GM18519 (cell line): ENCODE results near the gene RPS27A.
"Not testable (repeated sequence)": the region's sequence is repeated elsewhere in the genome, so short reads cannot be mapped to it uniquely, and the experiment has no call there.

Experiments used
- ATAC-seq: cut with Tn5 transposase; IDR thresholded peaks from one replicate; pipeline ENCODE4 v1.9.1; 2021; ENCODE audit warnings: mild to moderate bottlenecking, moderate library complexity; ENCODE audit not compliant: unreplicated experiment, low FRiP score

RPS27A gene

DNA sequence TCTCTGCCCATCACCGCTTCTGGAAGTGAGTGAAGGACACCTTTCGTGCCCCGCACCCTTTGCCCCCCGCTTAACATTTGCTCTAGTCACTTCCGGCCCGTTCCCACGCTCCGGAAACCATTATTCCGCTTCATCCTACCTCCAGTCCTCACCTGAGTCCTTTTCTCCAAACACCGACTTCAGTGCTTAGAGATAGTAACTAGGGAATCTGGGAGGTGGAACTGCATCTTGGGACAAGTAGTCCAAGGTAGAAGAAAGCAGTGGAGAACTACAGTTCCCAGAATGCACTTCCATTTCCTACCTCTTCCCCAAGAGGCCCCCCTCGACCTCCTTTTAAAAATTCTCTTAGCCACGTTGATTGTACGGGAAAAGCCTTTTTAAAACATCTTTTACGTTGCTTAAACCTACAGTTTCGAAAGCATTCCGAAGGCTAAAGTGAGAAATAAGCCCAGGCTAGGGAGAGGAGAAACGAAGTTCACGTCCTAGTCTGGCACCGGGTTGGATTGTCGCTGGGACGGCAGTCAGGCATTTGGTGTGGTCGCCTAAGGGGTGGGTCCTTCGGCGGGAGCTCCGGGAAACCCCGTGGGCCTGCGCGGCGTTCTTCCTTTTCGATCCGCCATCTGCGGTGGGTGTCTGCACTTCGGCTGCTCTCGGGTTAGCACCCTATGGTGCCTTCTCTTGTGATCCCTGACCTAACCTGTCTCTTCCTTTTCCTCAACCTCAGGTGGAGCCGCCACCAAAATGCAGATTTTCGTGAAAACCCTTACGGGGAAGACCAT, at the start of gene RPS27A, which contains the start of gene CLHC1:
Gene RPS27A, plus strand, starts transcription at position 605 of the 779 bp plus-strand sequence. Its CDS starts 137 bp downstream, at position 742.
Gene CLHC1, minus strand, starts transcription at position 210 of the 779 bp plus-strand sequence. CDS start 9,882 bp downstream, outside the sequence.
- peak; percentile 78 for ATAC-seq

GRCh38 chr2:55186837-55187236, 45.7 kb upstream of the RPS27A start:
- not testable (repeated sequence) for ATAC-seq

DNA sequence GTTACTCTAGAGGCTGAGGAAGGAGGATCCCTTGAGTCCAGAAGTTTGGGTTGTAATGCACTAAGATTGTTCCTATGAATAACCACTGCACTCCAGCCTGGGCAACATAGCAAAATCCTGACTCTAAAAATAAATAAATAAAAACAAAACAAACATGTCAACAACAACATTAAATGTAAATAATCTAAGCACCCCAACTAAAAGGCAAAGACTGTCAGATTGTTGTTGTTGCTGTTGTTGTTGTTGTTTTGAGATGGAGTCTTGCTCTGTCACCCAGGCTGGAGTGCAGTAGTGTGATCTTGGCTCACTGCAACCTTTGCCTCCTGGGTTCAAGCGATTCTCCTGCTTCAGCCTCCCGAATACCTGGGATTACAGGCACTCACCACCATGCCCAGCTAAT, 40.6 kb upstream of the RPS27A start:
- not testable (repeated sequence) for ATAC-seq

- ATAC-seq, result no peak
These were observed 36.0 kb upstream of the RPS27A start for GRCh38 chr2:55196526-55196925.

GRCh38 chr2:55200416-55200815, 32.1 kb upstream of the RPS27A start:
- no peak for ATAC-seq

GRCh38 chr2:55204536-55204935, 28.0 kb upstream of the RPS27A start:
- ATAC-seq, result no peak

- ATAC-seq, result no peak
These were observed 27.5 kb upstream of the RPS27A start for GRCh38 chr2:55204950-55205349.

- no peak for ATAC-seq
These were observed 18.7 kb upstream of the RPS27A start for GRCh38 chr2:55213822-55214221.

GRCh38 chr2:55223958-55224760, 8.3 kb upstream of the RPS27A start:
- no peak for ATAC-seq

GRCh38 chr2:55224761-55225261, 7.7 kb upstream of the RPS27A start:
- ATAC-seq, result no peak

GRCh38 chr2:55225481-55226020, 6.9 kb upstream of the RPS27A start:
- no peak for ATAC-seq

DNA sequence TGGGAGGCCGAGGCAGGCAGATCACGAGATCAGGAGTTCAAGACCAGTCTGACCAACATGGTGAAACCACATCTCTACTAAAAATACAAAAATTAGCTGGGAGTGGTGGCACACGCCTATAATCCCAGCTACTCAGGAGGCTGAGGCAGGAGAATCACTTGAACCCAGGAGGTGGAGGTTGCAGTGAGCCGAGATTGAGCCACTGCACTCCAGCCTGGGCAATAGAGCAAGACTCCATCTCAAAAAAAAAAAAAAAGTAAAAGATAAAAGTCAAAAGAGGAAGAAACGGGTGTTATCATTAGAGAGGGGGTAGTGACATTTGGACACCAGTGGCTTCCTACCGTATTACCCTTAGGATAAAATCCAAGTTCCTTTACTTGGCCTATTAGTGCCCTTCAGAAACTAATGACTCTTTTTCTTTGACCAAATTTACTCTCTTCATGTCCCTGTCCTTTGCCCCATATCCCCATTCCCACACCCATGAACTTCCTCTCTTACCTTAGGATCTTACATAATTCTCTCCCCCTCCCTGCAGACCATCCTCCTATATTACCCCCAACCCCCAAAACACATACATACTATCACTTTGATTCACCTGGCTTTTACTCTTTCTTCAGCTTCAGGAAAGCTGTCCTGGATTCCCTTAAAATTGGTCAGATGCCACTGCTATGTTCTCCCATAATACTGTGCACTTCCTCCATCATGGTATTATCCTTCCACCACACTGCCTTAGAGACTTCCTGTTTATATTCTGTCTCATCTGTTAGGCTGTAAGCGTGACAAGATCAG, 4.9 kb upstream of the RPS27A start:
- not testable (repeated sequence) for ATAC-seq

DNA sequence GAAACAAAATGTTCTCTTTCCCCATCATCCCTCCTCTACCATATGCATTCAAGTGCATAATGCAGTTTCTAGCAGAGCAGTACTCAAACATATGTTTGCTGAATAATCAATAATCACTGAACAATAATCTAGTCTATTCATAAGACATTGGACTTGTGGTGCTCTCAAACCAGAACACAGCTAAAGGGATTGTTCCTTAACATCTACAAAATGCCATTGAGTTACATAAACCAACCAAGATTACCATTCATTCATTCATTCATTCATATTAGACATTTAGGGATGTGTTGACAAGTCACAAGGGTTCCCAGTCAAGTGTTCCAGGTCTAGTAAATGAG, 4.3 kb upstream of the RPS27A start:
- no peak for ATAC-seq

GRCh38 chr2:55229221-55229620, 3.3 kb upstream of the RPS27A start:
- ATAC-seq, result no peak

GRCh38 chr2:55230551-55230950, 1.9 kb upstream of the RPS27A start:
- ATAC-seq, result no peak

- no peak for ATAC-seq
These were observed 873 bp upstream of the RPS27A start for GRCh38 chr2:55231546-55232083.

DNA sequence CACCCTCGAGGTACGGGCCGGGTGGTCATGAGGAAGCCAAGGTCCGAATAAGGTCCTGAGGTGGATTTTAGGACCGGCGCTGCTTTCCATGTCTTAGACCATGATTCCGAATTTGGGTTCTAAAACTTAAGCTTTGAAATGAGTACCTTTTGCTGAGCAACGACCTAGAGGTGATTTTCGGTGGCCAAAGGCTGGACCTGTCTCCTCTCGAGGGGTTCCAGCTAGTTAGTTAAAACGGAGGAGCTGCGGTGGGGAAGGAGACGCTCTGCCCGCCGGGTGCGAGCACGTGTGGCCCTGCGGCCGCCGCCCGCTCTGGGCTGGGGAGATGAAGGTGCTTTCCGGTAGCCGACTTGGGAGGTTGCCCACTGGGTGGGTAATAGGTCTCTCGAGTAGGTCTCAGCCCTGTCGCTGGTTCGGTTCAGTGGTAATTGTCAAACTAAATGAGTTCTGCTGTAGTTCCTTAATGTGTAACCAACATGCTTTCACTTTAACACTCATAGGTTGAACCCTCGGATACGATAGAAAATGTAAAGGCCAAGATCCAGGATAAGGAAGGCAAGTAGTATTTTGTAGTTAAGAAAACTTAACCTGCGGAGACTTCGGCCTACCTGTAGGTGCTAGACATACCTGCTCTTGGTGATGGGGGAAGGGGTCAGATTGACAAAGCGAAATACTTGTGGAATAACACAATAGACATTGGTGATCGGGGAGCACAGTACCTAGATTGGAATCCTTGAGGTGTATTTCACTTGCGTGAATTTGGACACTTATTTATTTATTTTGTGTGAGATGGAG, 572 bp downstream of the RPS27A start:
- no peak for ATAC-seq

DNA sequence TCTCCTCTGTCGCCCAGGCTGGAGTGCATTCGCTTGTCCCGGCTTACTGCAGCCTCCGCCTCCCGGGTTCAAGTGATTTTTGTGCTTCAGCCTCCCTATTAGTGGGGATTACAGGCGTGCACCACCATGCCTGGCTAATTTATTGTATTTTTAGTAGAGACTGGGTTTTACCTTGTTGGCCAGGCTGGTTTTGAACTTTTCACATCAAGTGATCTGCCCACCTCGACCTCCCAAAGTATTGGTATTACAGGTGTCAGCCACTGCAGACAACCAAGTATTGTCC, 1.1 kb downstream of the RPS27A start:
- ATAC-seq, result no peak

- no peak for ATAC-seq
These were observed 3.4 kb downstream of the RPS27A start for GRCh38 chr2:55235724-55236538.
